Esophagus squamous epithelium (tissue), 4 donors: Measurements from ENCODE around the gene SLC52A3.

ENCODE experiments used
- POLR2A ChIP-seq, 4 donors: fragments of 450-650 bp; IDR thresholded peaks; one replicate each; pipeline ENCODE4 v1.6.1; 2017; ENCODE audit warnings: antibody characterized with exemption in 4 of 4, mild to moderate bottlenecking in 4 of 4, moderate library complexity in 3 of 4
- TF ChIP-seq, protein P1 (sequence below), 6 experiments: fragments of 450-650 bp in 4 of 6; fragments of 200-600 bp in 2 of 6; sonication (generic) in 2 of 6; IDR thresholded peaks; one replicate each; pipeline ENCODE4 v1.5.1; 2016 to 2019; ENCODE audit warnings: antibody characterized with exemption in 6 of 6, mild to moderate bottlenecking in 4 of 6, moderate library complexity in 4 of 6

DNA sequence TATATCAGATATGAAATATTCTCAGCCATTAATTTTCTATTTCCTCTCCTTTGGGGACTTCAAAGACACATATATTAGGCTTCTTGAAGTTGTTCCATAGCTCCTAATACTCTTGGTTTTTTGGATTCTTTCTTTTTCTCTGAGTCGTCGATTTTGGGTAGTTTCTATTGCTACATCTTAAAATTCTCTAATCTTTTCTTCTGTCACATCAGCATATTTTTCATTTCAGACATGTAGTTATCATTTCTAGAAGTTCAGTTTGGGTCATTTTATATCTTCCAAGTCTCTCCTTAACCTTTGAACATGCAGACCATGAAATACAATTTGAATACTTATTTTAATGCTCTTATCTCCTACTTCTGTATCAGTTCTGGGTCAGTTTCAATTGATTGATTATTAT lies 53.8 kb downstream of the SLC52A3 start:
- TF ChIP-seq POLR2A (IDR thresholded peaks at IDR 0.05): no peak
- TF ChIP-seq, protein P1, sequence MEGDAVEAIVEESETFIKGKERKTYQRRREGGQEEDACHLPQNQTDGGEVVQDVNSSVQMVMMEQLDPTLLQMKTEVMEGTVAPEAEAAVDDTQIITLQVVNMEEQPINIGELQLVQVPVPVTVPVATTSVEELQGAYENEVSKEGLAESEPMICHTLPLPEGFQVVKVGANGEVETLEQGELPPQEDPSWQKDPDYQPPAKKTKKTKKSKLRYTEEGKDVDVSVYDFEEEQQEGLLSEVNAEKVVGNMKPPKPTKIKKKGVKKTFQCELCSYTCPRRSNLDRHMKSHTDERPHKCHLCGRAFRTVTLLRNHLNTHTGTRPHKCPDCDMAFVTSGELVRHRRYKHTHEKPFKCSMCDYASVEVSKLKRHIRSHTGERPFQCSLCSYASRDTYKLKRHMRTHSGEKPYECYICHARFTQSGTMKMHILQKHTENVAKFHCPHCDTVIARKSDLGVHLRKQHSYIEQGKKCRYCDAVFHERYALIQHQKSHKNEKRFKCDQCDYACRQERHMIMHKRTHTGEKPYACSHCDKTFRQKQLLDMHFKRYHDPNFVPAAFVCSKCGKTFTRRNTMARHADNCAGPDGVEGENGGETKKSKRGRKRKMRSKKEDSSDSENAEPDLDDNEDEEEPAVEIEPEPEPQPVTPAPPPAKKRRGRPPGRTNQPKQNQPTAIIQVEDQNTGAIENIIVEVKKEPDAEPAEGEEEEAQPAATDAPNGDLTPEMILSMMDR (IDR thresholded peaks at IDR 0.05): no peak
